Esophagus squamous epithelium (tissue), 5 donors: ENCODE results near the gene PRKG1. TPM values are rescaled to one million over a fixed set of nuclear protein-coding genes. Genes with fewer than 3 reads are reported as not detected.
"Not testable (repeated sequence)": the region's sequence is repeated elsewhere in the genome, so short reads cannot be mapped to it uniquely, and the experiment has no call there.

Source experiments
- DNase-seq: peaks from one replicate; lab custom pipeline; 2025; lab: John Stamatoyannopoulos, UW
- H3K27ac ChIP-seq, 4 donors: fragments of 200-600 bp; sonication (generic); one replicate each; pipeline ENCODE4 v1.5.1; 2016 to 2019; ENCODE audit warnings: mild to moderate bottlenecking in 1 of 4
- H3K27me3 ChIP-seq, 4 donors: fragments of 200-600 bp; sonication (generic); 1 replicate in 3 of 4; 2 replicates in 1 of 4; pipeline versions ENCODE4 v1.5.1 to v1.6.0; 2017 to 2021; ENCODE audit warnings: antibody characterized with exemption in 1 of 4
- H3K36me3 ChIP-seq, 3 donors: fragments of 200-600 bp; sonication (generic); one replicate each; pipeline ENCODE4 v1.5.1; 2016 to 2019
- H3K4me1 ChIP-seq, 3 donors: fragments of 200-600 bp; sonication (generic); one replicate each; pipeline ENCODE4 v1.5.1; 2017 to 2019
- H3K4me3 ChIP-seq, 4 donors: fragments of 200-600 bp; sonication (generic); 1 replicate in 3 of 4; 2 replicates in 1 of 4; pipeline ENCODE4 v1.5.1; 2016 to 2019; ENCODE audit warnings: mild to moderate bottlenecking in 2 of 4, moderate library complexity in 1 of 4
- H3K9me3 ChIP-seq, 3 donors: fragments of 200-600 bp; sonication (generic); one replicate each; pipeline ENCODE4 v1.5.1; 2016 to 2019
- CTCF ChIP-seq, 6 experiments: fragments of 450-650 bp in 4 of 6; fragments of 200-600 bp in 2 of 6; sonication (generic) in 2 of 6; IDR thresholded peaks; one replicate each; pipeline ENCODE4 v1.5.1; 2016 to 2019; ENCODE audit warnings: antibody characterized with exemption in 6 of 6, mild to moderate bottlenecking in 4 of 6, moderate library complexity in 4 of 6
- POLR2A ChIP-seq, 4 donors: fragments of 450-650 bp; IDR thresholded peaks; one replicate each; pipeline ENCODE4 v1.6.1; 2017; ENCODE audit warnings: antibody characterized with exemption in 4 of 4, mild to moderate bottlenecking in 4 of 4, moderate library complexity in 3 of 4
- WGBS, 2 donors: methylation state at CpG; one replicate each; pipeline ENCODE4 v1.1.5; 2018; 5-methylcytosine and 5-hydroxymethylcytosine counted together
- intact Hi-C: fragments of 100-400 bp; cut with DNase I; formaldehyde crosslinking; loops from one replicate; pipeline ENCODE4 v1.15.0; 2022
- total RNA-seq, 4 donors: library from RNA; depleted of rRNA; stranded (reverse); fragments of >200 nt; gene quantifications; one replicate each; pipeline ENCODE4 v1.1.0, GENCODE V29; 2016
- donor health status: DM: yes; HTN: yes; CAD: no.

Gene PRKG1
- total RNA-seq, 4 donors from 2014 or later: 2.0 to 10.9 (median 3.8) TPM

DNA sequence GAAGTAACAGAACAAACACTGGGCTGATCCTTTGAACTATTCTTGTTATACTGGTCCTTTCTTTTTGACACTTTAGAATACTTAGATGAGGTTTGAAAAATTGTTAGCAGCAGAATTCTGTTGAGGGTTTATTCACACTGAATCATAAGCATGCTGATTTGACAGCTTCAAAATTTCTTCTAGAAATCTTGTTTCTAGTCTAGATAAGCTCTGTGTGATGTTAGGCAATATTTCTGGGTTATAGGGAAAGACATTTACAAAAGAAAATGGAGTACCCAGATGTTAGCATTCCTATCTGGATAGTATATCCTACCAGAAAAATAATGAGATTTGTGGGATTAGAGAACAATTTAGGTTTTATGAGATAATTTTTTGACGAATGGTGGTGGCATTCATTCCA, 613.0 kb downstream of the PRKG1 start:
- no peak overlapping the region for H3K27ac ChIP-seq
- intact Hi-C loops: no loop called here
- no peaks in the 10 kb centered on the region for H3K9me3 ChIP-seq
- TF ChIP-seq CTCF (IDR thresholded peaks at IDR 0.05): no peak
- no peak for TF ChIP-seq POLR2A (IDR thresholded peaks at IDR 0.05)
- DNase-seq: no peak
- WGBS, 2 donors: 57 to 59% methylated on average over 1 of the region's 1 CpG
- no peak overlapping the region for H3K4me3 ChIP-seq
- no peaks in the 10 kb centered on the region for H3K36me3 ChIP-seq
- H3K4me1 ChIP-seq: no peaks in the 10 kb centered on the region
- no peaks in the 10 kb centered on the region for H3K27me3 ChIP-seq

GRCh38 chr10:51688826-51689225, 614.5 kb downstream of the PRKG1 start:
- H3K4me3 ChIP-seq, H3K9me3 ChIP-seq, H3K27me3 ChIP-seq, H3K36me3 ChIP-seq, DNase-seq, intact Hi-C loops, H3K4me1 ChIP-seq, H3K27ac ChIP-seq: not testable (repeated sequence)
- WGBS, 2 donors: 75 to 76% methylated on average over 2 of the region's 2 CpGs

DNA sequence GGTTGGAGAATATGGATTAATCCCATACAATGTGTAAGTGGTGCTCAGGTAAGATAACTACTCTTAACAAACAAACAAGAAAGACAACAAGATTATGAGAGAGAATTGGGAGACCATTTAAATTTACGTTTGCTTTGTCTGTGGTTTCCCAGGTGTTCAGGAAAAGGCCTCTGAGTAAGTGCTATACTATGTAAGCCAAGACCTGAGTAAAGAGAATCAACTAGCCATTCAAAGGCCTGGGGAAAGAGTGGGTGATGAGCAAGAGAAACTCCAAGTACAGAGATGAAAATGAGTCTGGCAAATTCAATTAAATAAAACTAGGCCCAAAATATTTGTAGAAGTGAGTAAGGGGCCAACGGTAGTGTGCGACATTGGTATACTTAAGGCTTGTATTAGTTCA, 615.2 kb downstream of the PRKG1 start:
- Histone ChIP-seq H3K27me3 (no peaks in the 10 kb centered on the region), H3K9me3 (no peaks in the 10 kb centered on the region), H3K36me3 (no peaks in the 10 kb centered on the region), H3K27ac (no peak overlapping the region), H3K4me1 (peaks cover 0 to 3% (median under 1%) of the 10 kb centered on the region in 3 donors), H3K4me3 (no peak overlapping the region)
- TF ChIP-seq POLR2A (IDR thresholded peaks at IDR 0.05) (no peak), CTCF (IDR thresholded peaks at IDR 0.05) (no peak)
- WGBS, 2 donors: 78 to 82% methylated on average over 3 of the region's 3 CpGs
- DNase-seq: no peak
- intact Hi-C loops: no loop called here

DNA sequence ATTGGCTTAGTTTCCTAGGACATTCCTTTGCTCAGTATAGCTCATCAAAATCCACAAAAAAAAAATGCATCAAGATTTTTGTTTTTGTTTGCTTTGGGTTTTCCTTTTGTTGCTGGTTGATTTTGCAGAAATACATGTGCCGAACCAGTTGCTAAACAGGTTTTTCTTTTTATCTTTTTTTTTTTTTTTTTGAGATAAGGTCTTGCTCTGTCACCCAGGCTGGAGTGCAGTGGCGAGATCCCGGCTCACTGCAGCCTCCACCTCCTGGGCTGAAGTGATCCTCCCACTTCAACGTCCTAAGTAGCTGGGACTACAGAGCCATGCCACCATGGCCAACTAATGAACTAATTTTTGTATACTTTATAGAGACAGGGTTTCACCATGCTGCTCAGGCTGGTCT, 616.8 kb downstream of the PRKG1 start:
- H3K36me3 ChIP-seq: no peaks in the 10 kb centered on the region
- H3K27ac ChIP-seq: no peak overlapping the region
- intact Hi-C loops: no loop called here
- WGBS, 2 donors: 32 to 52% methylated on average over 4 of the region's 4 CpGs
- H3K4me3 ChIP-seq: no peak overlapping the region
- no peaks in the 10 kb centered on the region for H3K27me3 ChIP-seq
- H3K4me1 ChIP-seq: peaks cover 0 to 16% (median 5%) of the 10 kb centered on the region in 3 donors
- no peak for DNase-seq
- no peaks in the 10 kb centered on the region for H3K9me3 ChIP-seq
- TF ChIP-seq POLR2A (IDR thresholded peaks at IDR 0.05) (no peak), CTCF (IDR thresholded peaks at IDR 0.05) (no peak)

DNA sequence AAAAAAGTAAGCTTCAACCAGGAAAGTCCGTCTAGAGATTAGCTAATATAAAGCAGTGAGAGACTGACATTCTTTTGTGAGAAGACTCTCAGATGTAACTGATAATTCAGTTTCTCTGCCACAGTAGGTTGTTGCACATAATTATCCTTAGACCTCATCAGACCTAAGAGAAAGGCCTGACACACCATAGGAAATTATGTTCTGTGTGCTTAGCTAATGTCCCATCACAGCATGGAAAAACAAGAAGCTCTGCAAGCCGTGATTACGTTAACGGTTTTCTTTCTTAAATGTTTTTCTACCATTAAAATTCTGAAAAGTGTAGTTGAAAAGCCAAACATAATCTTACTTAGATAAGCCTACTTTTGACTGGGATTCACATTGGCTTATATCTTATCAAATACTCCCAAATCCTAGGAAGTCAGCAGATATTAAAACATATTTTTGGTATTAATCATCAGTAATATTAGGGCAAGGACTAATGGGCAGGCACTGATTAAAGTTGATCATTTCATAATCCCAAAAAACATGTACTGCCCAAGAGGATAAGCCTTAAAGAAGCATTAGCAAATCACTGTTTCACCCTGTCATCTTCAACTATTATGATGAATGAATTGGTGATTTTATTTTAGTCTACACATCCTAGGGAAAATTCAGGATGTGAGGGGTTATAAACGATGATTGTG, 619.9 kb downstream of the PRKG1 start:
- Histone ChIP-seq H3K4me1 (peaks cover 11 to 45% (median 30%) of the 10 kb centered on the region in 3 donors), H3K27ac (no peak overlapping the region)
- intact Hi-C loops: no loop called here

More for the DNA sequence above, 619.9 kb downstream of the PRKG1 start:
- Histone ChIP-seq H3K36me3 (no peaks in the 10 kb centered on the region), H3K27me3 (no peaks in the 10 kb centered on the region), H3K4me3 (no peak overlapping the region), H3K9me3 (no peaks in the 10 kb centered on the region)
- TF ChIP-seq POLR2A (IDR thresholded peaks at IDR 0.05) (no peak), CTCF (IDR thresholded peaks at IDR 0.05) (no peak)
- DNase-seq: no peak
- WGBS, 2 donors: 80 to 81% methylated on average over 5 of the region's 5 CpGs
